Inflammatory macrophage treated with lipopolysaccharide for 4 hours (primary cell): ENCODE measurements around the gene GRID2.
"Not testable (repeated sequence)": the region's sequence is repeated elsewhere in the genome, so short reads cannot be mapped to it uniquely, and the experiment has no call there.

Experiments
- DNase-seq: peaks from one replicate; pipeline ENCODE4 v3.0.0-alpha.2; 2020

Gene GRID2

GRCh38 chr4:92303621-92304027 is at the start of gene GRID2:
Gene GRID2 (plus strand): TSS chr4:92303966.
- no peak for DNase-seq

- no peak for DNase-seq
Observed at GRCh38 chr4:92253986-92254671, 49.6 kb upstream of the GRID2 start.

GRCh38 chr4:92254767-92255442 is 48.9 kb upstream of the GRID2 start:
- DNase-seq, result no peak

- no peak for DNase-seq
Observed at GRCh38 chr4:92255920-92256244, 47.9 kb upstream of the GRID2 start.

GRCh38 chr4:92257931-92258857 is 45.6 kb upstream of the GRID2 start:
- no peak for DNase-seq

- DNase-seq, result no peak
Observed at GRCh38 chr4:92261256-92261655, 42.5 kb upstream of the GRID2 start.

GRCh38 chr4:92262371-92262770 is 41.4 kb upstream of the GRID2 start:
- DNase-seq, result no peak

- DNase-seq, result no peak
Observed at GRCh38 chr4:92263010-92263409, 40.8 kb upstream of the GRID2 start.

GRCh38 chr4:92263575-92263974 is 40.2 kb upstream of the GRID2 start:
- no peak for DNase-seq

GRCh38 chr4:92264163-92264562 is 39.6 kb upstream of the GRID2 start:
- no peak for DNase-seq

- no peak for DNase-seq
Observed at GRCh38 chr4:92265021-92265420, 38.7 kb upstream of the GRID2 start.

GRCh38 chr4:92265798-92266197 is 38.0 kb upstream of the GRID2 start:
- DNase-seq, result no peak

GRCh38 chr4:92266521-92266920 is 37.2 kb upstream of the GRID2 start:
- no peak for DNase-seq

GRCh38 chr4:92268642-92269041 is 35.1 kb upstream of the GRID2 start:
- no peak for DNase-seq

GRCh38 chr4:92270908-92271307 is 32.9 kb upstream of the GRID2 start:
- no peak for DNase-seq

GRCh38 chr4:92271551-92271950 is 32.2 kb upstream of the GRID2 start:
- not testable (repeated sequence) for DNase-seq

GRCh38 chr4:92277057-92277881 is 26.5 kb upstream of the GRID2 start:
- not testable (repeated sequence) for DNase-seq

GRCh38 chr4:92279296-92279695 is 24.5 kb upstream of the GRID2 start:
- DNase-seq, result no peak

GRCh38 chr4:92299152-92299551 is 4.6 kb upstream of the GRID2 start:
- DNase-seq, result no peak

GRCh38 chr4:92304121-92304520 is 355 bp downstream of the GRID2 start:
- DNase-seq, result no peak

GRCh38 chr4:92304606-92305005 is 840 bp downstream of the GRID2 start:
- no peak for DNase-seq

GRCh38 chr4:92305148-92305877 is 1.5 kb downstream of the GRID2 start:
- no peak for DNase-seq
